Panc1 (cell line): ENCODE measurements around the gene MRTFA. TPM values are rescaled to one million over a fixed set of nuclear protein-coding genes. Genes with fewer than 3 reads are reported as not detected.

Experiments used
- ATAC-seq: fragments of 200-7000 bp; cut with Tn5 transposase; 2 replicates; pipeline ENCODE4 v1.9.1; 2020; ENCODE audit warnings: mild to moderate bottlenecking, moderate library complexity
- BruUV-seq: library from RNA; stranded (reverse); fragments of 400-500 nt; replicated peaks from 2 replicates; lab custom pipeline; 2021; lab: Mats Ljungman, UMichigan
- CTCF ChIA-PET: fragments of 300-600 bp; sonication (Branson Sonifier 250); formaldehyde crosslinking; loops from one replicate; lab custom pipeline; 2022; ENCODE audit warnings: antibody characterized with exemption; lab: Charles Lee
- POLR2A ChIA-PET: fragments of 300-600 bp; sonication (Branson Sonifier 250); formaldehyde crosslinking; loops from one replicate; lab custom pipeline; 2022; ENCODE audit warnings: antibody characterized with exemption; lab: Charles Lee
- DNase-seq: peaks from one replicate; pipeline ENCODE4 v3.0.0-alpha.2; 2010; ENCODE audit warnings: low read depth, low spot score
- H3K27ac ChIP-seq: 2 replicates; pipeline ENCODE4 v1.5.1; 2011; ENCODE audit warnings: mild to moderate bottlenecking, low read length, inconsistent platforms
- H3K27me3 ChIP-seq: fragments of 200-500 bp; sonication (Bioruptor generic); 2 replicates; pipeline ENCODE4 v1.6.0; 2014; ENCODE audit warnings: low read length, inconsistent platforms; ENCODE audit not compliant: control insufficient read depth, insufficient read depth
- H3K36me3 ChIP-seq: fragments of 200-500 bp; sonication (Bioruptor generic); 2 replicates; pipeline ENCODE4 v1.5.1; 2014; ENCODE audit warnings: inconsistent platforms, mild to moderate bottlenecking, low read length, moderate library complexity; ENCODE audit not compliant: control insufficient read depth, insufficient read depth
- H3K4me1 ChIP-seq: 2 replicates; pipeline ENCODE4 v1.5.1; 2011; ENCODE audit warnings: inconsistent platforms, mild to moderate bottlenecking, low read length, moderate library complexity; ENCODE audit not compliant: control insufficient read depth, insufficient read depth
- H3K4me3 ChIP-seq, 2 experiments: 2 replicates each; pipeline ENCODE4 v1.5.1; 2011 to 2012; ENCODE audit warnings: low read depth in 2 of 2, low read length in 2 of 2, mild to moderate bottlenecking in 2 of 2, inconsistent platforms in 1 of 2, moderate library complexity in 1 of 2
- H3K9me3 ChIP-seq: fragments of 200-500 bp; sonication (Bioruptor generic); 2 replicates; pipeline ENCODE4 v1.5.1; 2014; ENCODE audit warnings: low read depth, mild to moderate bottlenecking, inconsistent platforms, low read length, moderate library complexity; ENCODE audit not compliant: control insufficient read depth, insufficient read depth
- POLR2AphosphoS5 ChIP-seq: IDR thresholded peaks from 2 replicates; pipeline ENCODE4 v1.6.1; 2012; ENCODE audit warnings: mild to moderate bottlenecking, low read depth, low read length, moderate library complexity
- REST ChIP-seq, 2 experiments: IDR thresholded peaks; 2 replicates each; pipeline ENCODE4 v1.6.1; 2011 to 2012; ENCODE audit warnings: low read depth in 2 of 2, control low read depth in 1 of 2, low read length in 1 of 2, mild to moderate bottlenecking in 1 of 2, moderate library complexity in 1 of 2; ENCODE audit not compliant: insufficient read depth in 1 of 2
- SIN3A ChIP-seq: IDR thresholded peaks from 2 replicates; pipeline ENCODE4 v1.6.1; 2012; ENCODE audit warnings: low read depth, mild to moderate bottlenecking, low read length, moderate library complexity, borderline replicate concordance; ENCODE audit not compliant: insufficient read depth
- TCF7L2 ChIP-seq: IDR thresholded peaks from 2 replicates; pipeline ENCODE4 v1.6.1; 2011; ENCODE audit warnings: mild to moderate bottlenecking, low read depth, low read length, inconsistent platforms
- in situ Hi-C: cut with HindIII; loops from 2 replicates; pipeline ENCODE4 v1.10.0; 2016; ENCODE audit warnings: low sequenced_read_pairs, low pct_unique_long_range_greater_than_20kb
- intact Hi-C: fragments of 100-400 bp; cut with micrococcal nuclease; formaldehyde crosslinking; loops from one replicate; pipeline ENCODE4 v1.10.0; 2022; ENCODE audit not compliant: unreplicated experiment
- total RNA-seq: library from RNA; stranded (reverse); gene quantifications from one replicate; pipeline ENCODE4 v1.2.1, GENCODE V29; 2021; ENCODE audit not compliant: unreplicated experiment
- TF ChIP-seq, protein P1 (sequence below): fragments of 450-650 bp; IDR thresholded peaks from 2 replicates; pipeline ENCODE4 v1.5.1; 2017; ENCODE audit warnings: mild to moderate bottlenecking

Gene MRTFA
- total RNA-seq, 1 experiment from 2014 or later = 62.1 TPM

- H3K36me3 ChIP-seq = no peaks in the 10 kb centered on the region
- ChIA-PET POLR2A (no interaction called here), CTCF (no interaction called here)
- no peaks in the 10 kb centered on the region for H3K27me3 ChIP-seq
- no peak overlapping the region for H3K4me3 ChIP-seq
- DNase-seq (no peak), ATAC-seq (no peak)
- no peaks in the 10 kb centered on the region for H3K4me1 ChIP-seq
- in situ Hi-C loops (no loop called here), intact Hi-C loops (no loop called here)
- BruUV-seq = no TSS peak
- TF ChIP-seq POLR2AphosphoS5 = no peak
- TF ChIP-seq, protein P1, sequence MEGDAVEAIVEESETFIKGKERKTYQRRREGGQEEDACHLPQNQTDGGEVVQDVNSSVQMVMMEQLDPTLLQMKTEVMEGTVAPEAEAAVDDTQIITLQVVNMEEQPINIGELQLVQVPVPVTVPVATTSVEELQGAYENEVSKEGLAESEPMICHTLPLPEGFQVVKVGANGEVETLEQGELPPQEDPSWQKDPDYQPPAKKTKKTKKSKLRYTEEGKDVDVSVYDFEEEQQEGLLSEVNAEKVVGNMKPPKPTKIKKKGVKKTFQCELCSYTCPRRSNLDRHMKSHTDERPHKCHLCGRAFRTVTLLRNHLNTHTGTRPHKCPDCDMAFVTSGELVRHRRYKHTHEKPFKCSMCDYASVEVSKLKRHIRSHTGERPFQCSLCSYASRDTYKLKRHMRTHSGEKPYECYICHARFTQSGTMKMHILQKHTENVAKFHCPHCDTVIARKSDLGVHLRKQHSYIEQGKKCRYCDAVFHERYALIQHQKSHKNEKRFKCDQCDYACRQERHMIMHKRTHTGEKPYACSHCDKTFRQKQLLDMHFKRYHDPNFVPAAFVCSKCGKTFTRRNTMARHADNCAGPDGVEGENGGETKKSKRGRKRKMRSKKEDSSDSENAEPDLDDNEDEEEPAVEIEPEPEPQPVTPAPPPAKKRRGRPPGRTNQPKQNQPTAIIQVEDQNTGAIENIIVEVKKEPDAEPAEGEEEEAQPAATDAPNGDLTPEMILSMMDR = no peak
- TF ChIP-seq REST (IDR thresholded peaks at IDR 0.05; ENCODE audit: insufficient read depth in 1 of 2, low read depth in 2 of 2, low read length in 1 of 2) = no peak
- no peak for TF ChIP-seq TCF7L2
- no peak for TF ChIP-seq SIN3A
- no peaks in the 10 kb centered on the region for H3K9me3 ChIP-seq
- H3K27ac ChIP-seq = no peak overlapping the region
These were observed 34.9 kb upstream of the MRTFA start for GRCh38 chr22:40671369-40671768.

DNA sequence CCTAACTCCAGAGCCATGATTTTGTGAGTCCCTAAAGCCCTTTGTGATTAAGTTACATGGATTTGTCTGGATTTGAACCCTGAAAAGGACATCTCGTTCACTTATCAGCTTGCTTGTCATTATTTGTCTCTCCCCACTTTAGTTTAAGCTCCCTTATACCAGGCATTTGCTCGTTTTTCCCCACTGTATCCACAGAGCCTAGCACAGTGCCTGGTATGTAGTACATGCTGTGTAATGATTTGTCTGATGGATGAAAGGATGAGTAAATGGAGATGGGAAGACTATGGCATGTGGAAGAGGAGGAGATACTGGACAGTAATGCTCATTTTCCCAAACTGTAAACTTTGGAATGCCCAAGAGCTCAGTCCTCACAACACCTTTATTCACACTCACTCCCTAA, 33.5 kb upstream of the MRTFA start:
- Histone ChIP-seq H3K27me3 (no peaks in the 10 kb centered on the region), H3K27ac (no peak overlapping the region), H3K36me3 (no peaks in the 10 kb centered on the region), H3K4me1 (peaks cover 2% of the 10 kb centered on the region; the same call in 1 of the 2 replicates), H3K9me3 (no peaks in the 10 kb centered on the region), H3K4me3 (no peak overlapping the region)
- BruUV-seq = no TSS peak
- DNase-seq (no peak), ATAC-seq (no peak)
- intact Hi-C loops = no loop called here
- POLR2A ChIA-PET = no interaction called here
- CTCF ChIA-PET = no interaction called here
- in situ Hi-C loops = no loop called here
- no peak for TF ChIP-seq POLR2AphosphoS5
- no peak for TF ChIP-seq SIN3A
- TF ChIP-seq, protein P1 = no peak
- no peak for TF ChIP-seq TCF7L2
- TF ChIP-seq REST (IDR thresholded peaks at IDR 0.05; ENCODE audit: insufficient read depth in 1 of 2, low read depth in 2 of 2, low read length in 1 of 2) = no peak
